ENCODE measurements around the gene EML4. TPM values are rescaled to one million over a fixed set of nuclear protein-coding genes. Genes with fewer than 3 reads are reported as not detected.

The EML4 gene
- total RNA-seq, 3 donors from 2014 or later = 47.9 to 88.3 (median 66.3) TPM

DNA sequence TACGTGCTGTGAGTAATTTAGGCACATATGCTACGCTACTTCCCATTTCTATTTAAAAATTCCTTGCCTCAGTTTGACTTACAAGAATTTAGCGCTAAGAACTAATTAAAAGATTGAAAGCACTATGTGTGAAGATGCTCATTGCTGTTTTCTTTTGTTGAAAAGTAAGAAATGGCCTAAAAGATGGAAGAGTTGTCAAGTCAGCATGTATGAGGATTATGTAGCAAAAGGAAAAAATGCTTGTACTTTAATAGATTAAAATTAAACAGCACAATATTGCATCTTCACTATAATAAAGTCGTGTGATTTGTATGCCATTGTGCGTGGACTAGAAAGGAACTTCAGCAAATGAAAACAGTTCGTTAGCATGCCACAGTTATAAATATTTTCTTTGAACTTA is 114.9 kb downstream of the EML4 start:
- no peak for DNase-seq
- intact Hi-C loops (cut with DNase I, micrococcal nuclease) = no loop called here
- no peaks in the 10 kb centered on the region for H3K4me1 ChIP-seq (ENCODE audit: low read depth)
- TF ChIP-seq, protein P1, sequence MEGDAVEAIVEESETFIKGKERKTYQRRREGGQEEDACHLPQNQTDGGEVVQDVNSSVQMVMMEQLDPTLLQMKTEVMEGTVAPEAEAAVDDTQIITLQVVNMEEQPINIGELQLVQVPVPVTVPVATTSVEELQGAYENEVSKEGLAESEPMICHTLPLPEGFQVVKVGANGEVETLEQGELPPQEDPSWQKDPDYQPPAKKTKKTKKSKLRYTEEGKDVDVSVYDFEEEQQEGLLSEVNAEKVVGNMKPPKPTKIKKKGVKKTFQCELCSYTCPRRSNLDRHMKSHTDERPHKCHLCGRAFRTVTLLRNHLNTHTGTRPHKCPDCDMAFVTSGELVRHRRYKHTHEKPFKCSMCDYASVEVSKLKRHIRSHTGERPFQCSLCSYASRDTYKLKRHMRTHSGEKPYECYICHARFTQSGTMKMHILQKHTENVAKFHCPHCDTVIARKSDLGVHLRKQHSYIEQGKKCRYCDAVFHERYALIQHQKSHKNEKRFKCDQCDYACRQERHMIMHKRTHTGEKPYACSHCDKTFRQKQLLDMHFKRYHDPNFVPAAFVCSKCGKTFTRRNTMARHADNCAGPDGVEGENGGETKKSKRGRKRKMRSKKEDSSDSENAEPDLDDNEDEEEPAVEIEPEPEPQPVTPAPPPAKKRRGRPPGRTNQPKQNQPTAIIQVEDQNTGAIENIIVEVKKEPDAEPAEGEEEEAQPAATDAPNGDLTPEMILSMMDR (IDR thresholded peaks at IDR 0.05) = no peak
- no peak overlapping the region for H3K4me3 ChIP-seq
- no peaks in the 10 kb centered on the region for H3K9me3 ChIP-seq
- no peak for ATAC-seq
- H3K36me3 ChIP-seq (ENCODE audit: low read depth) = no peaks in the 10 kb centered on the region

DNA sequence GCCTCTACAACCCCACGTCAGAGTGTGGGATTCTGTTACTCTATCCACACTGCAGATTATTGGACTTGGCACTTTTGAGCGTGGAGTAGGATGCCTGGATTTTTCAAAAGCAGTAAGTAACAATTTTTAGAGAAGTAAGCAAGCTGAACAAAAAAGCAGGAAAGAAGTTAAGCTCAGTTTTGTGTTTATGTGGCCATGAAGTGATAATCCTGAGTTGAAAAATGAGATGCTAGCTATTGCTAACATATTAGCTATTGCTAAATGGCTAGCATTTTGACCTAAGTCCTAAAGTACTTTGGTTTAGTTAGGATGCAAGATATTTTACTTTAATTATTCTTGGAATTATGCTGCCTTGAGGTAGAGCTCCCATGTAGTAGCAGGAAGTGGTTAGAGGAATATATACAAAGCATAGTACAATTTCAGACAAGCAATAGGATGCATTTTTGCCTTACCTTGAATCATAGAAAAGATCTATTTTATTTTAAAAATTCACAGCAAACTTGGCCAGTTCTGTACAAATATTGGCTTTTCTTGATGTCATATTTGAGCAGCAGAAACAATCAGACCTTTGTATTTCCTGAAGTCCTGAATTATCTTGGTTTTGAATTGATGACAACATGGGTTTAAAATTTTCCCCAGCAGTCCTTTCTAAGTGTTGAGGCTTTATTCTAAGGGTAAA is 117.3 kb downstream of the EML4 start:
- Histone ChIP-seq H3K4me3 (no peak overlapping the region), H3K9me3 (no peaks in the 10 kb centered on the region), H3K4me1 (ENCODE audit: low read depth) (no peaks in the 10 kb centered on the region), H3K36me3 (ENCODE audit: low read depth) (no peaks in the 10 kb centered on the region)
- DNase-seq = no peak
- no peak for ATAC-seq
- TF ChIP-seq, protein P1 (IDR thresholded peaks at IDR 0.05) = no peak
- intact Hi-C loops (cut with DNase I, micrococcal nuclease) = no loop called here

DNA sequence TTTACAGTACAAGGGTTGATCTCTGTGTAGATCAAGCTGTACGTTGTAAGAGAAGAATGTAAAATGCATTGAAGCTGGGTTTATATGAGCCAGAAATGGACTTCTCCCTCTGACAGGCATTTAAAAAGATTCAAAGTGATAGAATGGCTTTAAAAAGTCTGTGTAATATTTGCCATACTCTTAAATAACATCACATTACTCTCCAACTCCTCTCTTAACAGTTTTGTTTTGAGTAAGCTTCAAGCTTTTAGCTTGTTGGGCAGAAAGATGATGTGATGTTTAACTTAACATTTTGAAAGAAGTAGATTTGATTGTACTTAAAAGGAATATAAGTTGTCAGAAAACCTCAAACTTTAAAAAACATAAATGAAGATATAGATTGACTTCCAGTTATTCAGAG is 119.7 kb downstream of the EML4 start:
- H3K9me3 ChIP-seq = no peaks in the 10 kb centered on the region
- TF ChIP-seq, protein P1 (IDR thresholded peaks at IDR 0.05) = no peak
- no peaks in the 10 kb centered on the region for H3K36me3 ChIP-seq (ENCODE audit: low read depth)
- intact Hi-C loops (cut with DNase I, micrococcal nuclease) = no loop called here
- no peak for DNase-seq
- no peaks in the 10 kb centered on the region for H3K4me1 ChIP-seq (ENCODE audit: low read depth)
- no peak for ATAC-seq
- no peak overlapping the region for H3K4me3 ChIP-seq

DNA sequence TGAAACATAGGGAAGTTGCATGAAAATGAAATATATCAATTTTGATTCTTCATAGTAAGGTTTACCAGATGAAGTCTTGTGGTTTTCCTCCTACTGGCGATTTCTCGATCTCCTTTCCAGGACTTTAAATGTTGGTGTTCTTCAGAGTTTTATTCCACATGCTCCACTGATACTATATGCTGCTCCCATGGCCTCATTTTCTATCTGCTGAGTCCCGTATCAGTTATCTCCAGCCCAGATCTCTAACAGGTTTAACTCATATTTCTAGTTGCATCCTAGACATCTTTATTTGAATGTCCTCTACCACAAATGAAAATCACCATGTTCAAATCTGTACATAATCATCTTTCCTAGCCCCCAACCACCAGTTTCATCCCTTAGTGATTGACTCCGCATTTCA is 120.1 kb downstream of the EML4 start:
- intact Hi-C loops (cut with DNase I, micrococcal nuclease) = no loop called here
- TF ChIP-seq, protein P1 (IDR thresholded peaks at IDR 0.05) = no peak
- H3K4me1 ChIP-seq (ENCODE audit: low read depth) = no peaks in the 10 kb centered on the region
- no peaks in the 10 kb centered on the region for H3K9me3 ChIP-seq
- ATAC-seq (no peak), DNase-seq (no peak)
- H3K36me3 ChIP-seq (ENCODE audit: low read depth) = no peaks in the 10 kb centered on the region
- H3K4me3 ChIP-seq = no peak overlapping the region

DNA sequence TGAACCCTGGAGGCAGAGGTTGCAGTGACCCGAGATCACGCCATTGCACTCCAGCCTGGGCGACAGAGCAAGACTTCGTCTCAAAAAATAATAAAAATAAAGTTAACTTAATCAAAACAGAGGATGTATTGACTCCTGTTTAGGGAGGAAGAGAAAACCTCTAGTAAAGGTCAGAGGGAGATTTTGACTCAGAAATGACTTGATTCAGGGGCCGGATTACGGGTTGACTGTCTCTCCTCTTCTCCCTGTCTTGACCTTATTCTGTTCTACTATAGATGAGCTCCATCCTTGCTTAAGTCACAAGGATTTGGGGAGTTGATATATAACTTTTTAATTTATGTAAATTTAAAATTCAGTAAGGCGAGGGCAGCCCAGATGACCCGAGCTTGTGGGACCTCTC is 120.9 kb downstream of the EML4 start:
- ATAC-seq (no peak), DNase-seq (no peak)
- H3K36me3 ChIP-seq (ENCODE audit: low read depth) = no peaks in the 10 kb centered on the region
- no peak overlapping the region for H3K4me3 ChIP-seq
- TF ChIP-seq, protein P1 (IDR thresholded peaks at IDR 0.05) = no peak
- intact Hi-C loops (cut with DNase I, micrococcal nuclease) = no loop called here
- H3K9me3 ChIP-seq = no peaks in the 10 kb centered on the region
- no peaks in the 10 kb centered on the region for H3K4me1 ChIP-seq (ENCODE audit: low read depth)

DNA sequence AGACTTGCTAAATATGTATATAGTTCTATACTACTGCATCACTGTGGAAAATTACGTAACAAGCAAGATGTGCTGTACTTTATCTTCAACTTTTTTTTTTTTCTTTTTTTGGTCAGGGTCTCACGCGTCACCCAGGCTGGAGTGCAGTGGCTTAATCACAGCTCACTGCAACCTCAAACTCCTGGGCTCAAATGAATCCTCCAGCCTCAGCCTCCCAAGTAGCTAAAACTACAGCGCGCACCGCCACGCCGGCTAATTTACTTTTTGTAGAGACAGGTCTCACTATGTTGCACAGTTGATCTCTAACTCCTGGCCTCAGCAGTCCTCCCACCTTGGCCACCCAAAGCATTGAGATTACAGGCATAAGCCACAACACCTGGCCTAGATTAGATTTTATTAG is 123.9 kb downstream of the EML4 start:
- no peaks in the 10 kb centered on the region for H3K36me3 ChIP-seq (ENCODE audit: low read depth)
- no peak for ATAC-seq
- H3K4me3 ChIP-seq = no peak overlapping the region
- DNase-seq = no peak
- TF ChIP-seq, protein P1 (IDR thresholded peaks at IDR 0.05) = no peak
- intact Hi-C loops (cut with DNase I, micrococcal nuclease) = no loop called here
- no peaks in the 10 kb centered on the region for H3K9me3 ChIP-seq
- no peaks in the 10 kb centered on the region for H3K4me1 ChIP-seq (ENCODE audit: low read depth)
